GM23338 (cell line): ENCODE measurements around the gene PRM1. TPM values are rescaled to one million over a fixed set of nuclear protein-coding genes. Genes with fewer than 3 reads are reported as not detected.

Source experiments
- ATAC-seq: fragments of 200-7000 bp; cut with Tn5 transposase; 3 replicates; pipeline ENCODE4 v1.9.1; 2020
- DNase-seq: peaks from one replicate; pipeline ENCODE4 v3.0.0-alpha.2; 2015; ENCODE audit warnings: low spot score
- H2AFZ ChIP-seq: fragments of 200-600 bp; sonication (generic); 2 replicates; pipeline ENCODE4 v1.8.0; 2016; ENCODE audit warnings: antibody characterized with exemption, mild to moderate bottlenecking, moderate library complexity
- H3F3A ChIP-seq: fragments of 200-600 bp; sonication (generic); replicated peaks from 2 replicates; pipeline ENCODE4 v1.8.0; 2017; ENCODE audit warnings: antibody characterized with exemption, mixed run types, low read depth
- H3K27ac ChIP-seq: fragments of 200-600 bp; sonication (generic); 2 replicates; pipeline ENCODE4 v1.6.1; 2016; ENCODE audit warnings: low read depth
- H3K27me3 ChIP-seq: fragments of 200-600 bp; sonication (generic); 2 replicates; pipeline ENCODE4 v1.8.0; 2016; ENCODE audit warnings: mild to moderate bottlenecking, mixed run types, moderate library complexity; ENCODE audit not compliant: insufficient read depth
- H3K36me3 ChIP-seq: fragments of 200-600 bp; sonication (generic); 2 replicates; pipeline ENCODE4 v1.8.0; 2016; ENCODE audit warnings: mild to moderate bottlenecking; ENCODE audit not compliant: insufficient read depth
- H3K4me1 ChIP-seq: fragments of 200-600 bp; sonication (generic); 2 replicates; pipeline ENCODE4 v1.8.0; 2016; ENCODE audit warnings: mild to moderate bottlenecking, moderate library complexity; ENCODE audit not compliant: insufficient read depth
- H3K4me2 ChIP-seq: fragments of 200-600 bp; sonication (generic); 2 replicates; pipeline ENCODE4 v1.7.1; 2017; ENCODE audit warnings: mixed run types
- H3K4me3 ChIP-seq: fragments of 200-600 bp; sonication (generic); 2 replicates; pipeline ENCODE4 v1.6.1; 2016; ENCODE audit warnings: mixed run types
- H3K79me2 ChIP-seq: fragments of 200-600 bp; sonication (generic); replicated peaks from 2 replicates; pipeline ENCODE4 v1.8.0; 2017; ENCODE audit warnings: mild to moderate bottlenecking; ENCODE audit not compliant: insufficient read depth
- H3K9me2 ChIP-seq: fragments of 200-600 bp; sonication (generic); 2 replicates; pipeline ENCODE4 v1.8.0; 2017; ENCODE audit not compliant: insufficient read depth
- H4K20me1 ChIP-seq: fragments of 200-600 bp; sonication (generic); replicated peaks from 2 replicates; pipeline ENCODE4 v1.8.0; 2017; ENCODE audit warnings: mild to moderate bottlenecking; ENCODE audit not compliant: insufficient read depth
- H3K27ac Mint-ChIP-seq: 2 replicates; pipeline ENCODE4 v1.8.0; 2020; ENCODE audit warnings: inconsistent platforms, mild to moderate bottlenecking, moderate library complexity, mixed read lengths
- H3K27me3 Mint-ChIP-seq: 3 replicates; pipeline ENCODE4 v1.8.0; 2022; ENCODE audit warnings: low read depth, mild to moderate bottlenecking, moderate library complexity, mixed read lengths, inconsistent platforms; ENCODE audit not compliant: insufficient read depth, poor library complexity
- H3K36me3 Mint-ChIP-seq: 3 replicates; pipeline ENCODE4 v1.8.0; 2021; ENCODE audit warnings: low read depth, mild to moderate bottlenecking, inconsistent platforms, moderate library complexity, mixed read lengths
- H3K4me1 Mint-ChIP-seq: 3 replicates; pipeline ENCODE4 v1.8.0; 2020; ENCODE audit warnings: mild to moderate bottlenecking, inconsistent platforms, mixed read lengths
- H3K4me3 Mint-ChIP-seq: 3 replicates; pipeline ENCODE4 v1.8.0; 2021; ENCODE audit warnings: moderate library complexity, mild to moderate bottlenecking, inconsistent platforms, mixed read lengths
- H3K9me3 Mint-ChIP-seq: 3 replicates; pipeline ENCODE4 v1.8.0; 2020; ENCODE audit warnings: moderate library complexity, mild to moderate bottlenecking, inconsistent platforms, mixed read lengths
- CREB1 ChIP-seq: fragments of 250-450 bp; sonication (Bioruptor Pico); IDR thresholded peaks from 2 replicates; pipeline ENCODE4 v1.5.0; 2020; ENCODE audit warnings: low read depth, mild to moderate bottlenecking, moderate library complexity
- JUNB ChIP-seq: IDR thresholded peaks from one replicate; pipeline ENCODE4 v1.6.1; 2016; ENCODE audit warnings: antibody characterized with exemption; ENCODE audit not compliant: unreplicated experiment
- long read RNA-seq: library from polyadenylated mRNA; unstranded; transcript quantifications from one replicate; pipeline ENCODE4 v2.0.0, GENCODE V29; 2020; ENCODE audit not compliant: unreplicated experiment
- polyA plus RNA-seq: library from polyadenylated mRNA; unstranded; fragments of >200 nt; fragmentation: Nextera tagmentation; extraction: Ambion mirVana; gene quantifications from 2 replicates; pipeline ENCODE4 v1.2.1, GENCODE V29; 2016
- total RNA-seq: library from RNA; depleted of rRNA; stranded (reverse); fragments of >200 nt; shearing (Covaris generic); gene quantifications from 2 replicates; pipeline ENCODE4 v1.2.3, GENCODE V29; 2014; rRNA removed
- TF ChIP-seq, protein P1 (sequence below): IDR thresholded peaks from one replicate; pipeline ENCODE4 v1.6.1; 2018; ENCODE audit warnings: antibody characterized with exemption; ENCODE audit not compliant: unreplicated experiment

The PRM1 gene, protein sequence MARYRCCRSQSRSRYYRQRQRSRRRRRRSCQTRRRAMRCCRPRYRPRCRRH
- total RNA-seq, result not detected in 2 replicates
- polyA plus RNA-seq, result 1.2 and 2.1 TPM in 2 replicates
- long read RNA-seq, result 0 reads

DNA sequence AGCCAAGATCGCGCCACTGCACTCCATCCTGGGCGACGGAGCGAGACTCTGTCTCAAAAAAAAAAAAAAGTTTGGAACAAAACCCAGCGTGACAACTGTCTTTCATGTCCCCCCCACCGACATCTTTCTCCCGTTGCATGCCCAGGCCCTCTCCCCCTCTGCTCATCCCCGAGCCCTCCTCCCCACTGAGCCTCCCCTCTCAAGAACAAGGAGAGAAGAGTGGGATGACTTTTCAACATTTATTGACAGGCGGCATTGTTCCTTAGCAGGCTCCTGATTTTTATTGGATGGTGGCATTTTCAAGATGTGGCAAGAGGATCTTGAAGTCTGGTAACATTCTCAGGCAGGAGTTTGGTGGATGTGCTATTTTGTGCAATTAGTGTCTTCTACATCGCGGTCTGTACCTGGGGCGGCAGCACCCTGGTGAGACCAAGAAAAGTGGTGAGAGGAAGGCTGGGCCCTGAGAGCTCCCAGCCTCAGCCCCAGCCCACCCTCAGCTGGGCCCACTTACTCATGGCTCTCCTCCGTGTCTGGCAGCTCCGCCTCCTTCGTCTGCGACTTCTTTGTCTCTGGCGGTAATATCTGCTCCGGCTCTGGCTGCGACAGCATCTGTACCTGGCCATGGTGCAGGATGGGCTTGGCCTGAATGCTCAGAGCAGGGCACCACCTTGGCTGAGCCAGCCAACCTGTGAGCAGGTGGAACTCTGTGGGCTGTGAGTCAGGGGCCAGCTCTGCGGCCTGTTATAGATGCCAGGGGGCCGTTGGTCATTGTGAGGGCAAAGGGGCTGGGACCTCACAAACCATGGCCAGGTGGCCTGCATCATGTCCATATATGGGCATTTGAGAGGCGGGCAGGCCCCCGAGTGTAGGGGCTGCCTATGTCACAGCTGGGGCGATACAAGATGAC is at the start of gene PRM1:
Gene PRM1, minus strand, starts transcription at position 715 of the 907 bp plus-strand sequence. Its CDS starts 92 bp downstream, at position 623.
- Histone ChIP-seq H3K4me3 (no peak within 1 kb of the TSS), H3K9me2 (no peaks in the 10 kb centered on the region), H3K27ac (peak within 1 kb of the TSS; percentile 59), H2AFZ (peak within 1 kb of the TSS; percentile 80), H3K4me1 (peaks cover 4% of the 10 kb centered on the region; the same call in 1 of the 2 replicates), H3F3A (0 out of 2 replicates have a peak, but pooled peaks cover 2% of the 10 kb centered on the region), H3K79me2 (no peaks in the 10 kb centered on the region), H4K20me1 (no peaks in the 10 kb centered on the region), H3K4me2 (no peak within 1 kb of the TSS), H3K27me3 (no peaks in the 10 kb centered on the region), H3K36me3 (no peaks in the 10 kb centered on the region)
- peaks cover 3% of the 10 kb centered on the region; the same call in 1 of the 3 replicates for H3K9me3 Mint-ChIP-seq
- TF ChIP-seq, protein P1, sequence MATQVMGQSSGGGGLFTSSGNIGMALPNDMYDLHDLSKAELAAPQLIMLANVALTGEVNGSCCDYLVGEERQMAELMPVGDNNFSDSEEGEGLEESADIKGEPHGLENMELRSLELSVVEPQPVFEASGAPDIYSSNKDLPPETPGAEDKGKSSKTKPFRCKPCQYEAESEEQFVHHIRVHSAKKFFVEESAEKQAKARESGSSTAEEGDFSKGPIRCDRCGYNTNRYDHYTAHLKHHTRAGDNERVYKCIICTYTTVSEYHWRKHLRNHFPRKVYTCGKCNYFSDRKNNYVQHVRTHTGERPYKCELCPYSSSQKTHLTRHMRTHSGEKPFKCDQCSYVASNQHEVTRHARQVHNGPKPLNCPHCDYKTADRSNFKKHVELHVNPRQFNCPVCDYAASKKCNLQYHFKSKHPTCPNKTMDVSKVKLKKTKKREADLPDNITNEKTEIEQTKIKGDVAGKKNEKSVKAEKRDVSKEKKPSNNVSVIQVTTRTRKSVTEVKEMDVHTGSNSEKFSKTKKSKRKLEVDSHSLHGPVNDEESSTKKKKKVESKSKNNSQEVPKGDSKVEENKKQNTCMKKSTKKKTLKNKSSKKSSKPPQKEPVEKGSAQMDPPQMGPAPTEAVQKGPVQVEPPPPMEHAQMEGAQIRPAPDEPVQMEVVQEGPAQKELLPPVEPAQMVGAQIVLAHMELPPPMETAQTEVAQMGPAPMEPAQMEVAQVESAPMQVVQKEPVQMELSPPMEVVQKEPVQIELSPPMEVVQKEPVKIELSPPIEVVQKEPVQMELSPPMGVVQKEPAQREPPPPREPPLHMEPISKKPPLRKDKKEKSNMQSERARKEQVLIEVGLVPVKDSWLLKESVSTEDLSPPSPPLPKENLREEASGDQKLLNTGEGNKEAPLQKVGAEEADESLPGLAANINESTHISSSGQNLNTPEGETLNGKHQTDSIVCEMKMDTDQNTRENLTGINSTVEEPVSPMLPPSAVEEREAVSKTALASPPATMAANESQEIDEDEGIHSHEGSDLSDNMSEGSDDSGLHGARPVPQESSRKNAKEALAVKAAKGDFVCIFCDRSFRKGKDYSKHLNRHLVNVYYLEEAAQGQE, result no peak
- TF ChIP-seq CREB1 (CRISPR knock-in tag), result no peak
- H3K27ac Mint-ChIP-seq, result peak within 1 kb of the TSS; percentile 82; the same call in 1 of the 2 replicates
- H3K36me3 Mint-ChIP-seq, result no peaks in the 10 kb centered on the region; the same call in 2 of the 3 replicates
- peaks cover 3% of the 10 kb centered on the region for H3K4me1 Mint-ChIP-seq
- H3K27me3 Mint-ChIP-seq, result peaks cover 13% of the 10 kb centered on the region
- H3K4me3 Mint-ChIP-seq, result no peak within 1 kb of the TSS
- DNase-seq (peak; percentile 31), ATAC-seq (peak; percentile 70)

DNA sequence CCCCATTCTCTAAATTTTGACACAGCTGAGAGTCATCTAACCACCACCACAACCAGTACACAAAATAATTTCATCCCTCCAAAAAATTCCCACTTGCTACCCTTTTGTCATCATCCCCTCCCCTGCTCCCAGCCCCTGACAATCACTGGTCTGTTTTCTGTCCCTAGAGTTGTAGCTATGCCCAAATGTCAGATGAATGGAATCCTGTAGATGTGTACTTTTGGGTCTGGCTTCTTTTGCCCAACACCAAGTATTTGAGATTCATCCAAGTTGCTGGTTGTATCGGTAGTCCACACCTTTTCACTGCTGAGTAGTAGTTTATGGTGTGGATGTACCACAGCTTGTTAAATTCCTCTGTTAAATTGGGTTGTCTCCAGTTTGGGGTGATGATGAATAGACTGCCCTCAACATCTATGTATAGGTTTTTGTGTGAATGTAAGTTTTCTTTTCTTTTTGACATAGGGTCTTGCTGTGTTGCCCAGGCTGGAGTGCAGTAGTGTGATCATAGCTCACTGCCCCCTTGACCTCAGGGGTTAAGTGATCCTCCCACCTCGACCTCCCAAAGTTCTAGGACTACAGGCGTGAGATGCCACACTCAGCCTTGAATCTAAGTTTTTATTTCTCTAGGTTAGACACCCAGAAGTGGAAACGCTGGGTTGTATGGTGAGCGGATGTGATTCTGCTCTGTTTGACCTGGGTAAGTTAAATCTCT is 49.6 kb upstream of the PRM1 start:
- H3K4me3 Mint-ChIP-seq, result no peak overlapping the region; the same call in 2 of the 3 replicates
- no peak for TF ChIP-seq JUNB
- Histone ChIP-seq H3K4me1 (peaks cover 18% of the 10 kb centered on the region), H2AFZ (no peak overlapping the region), H3K36me3 (no peaks in the 10 kb centered on the region), H4K20me1 (no peaks in the 10 kb centered on the region), H3K9me2 (no peaks in the 10 kb centered on the region), H3K27me3 (no peaks in the 10 kb centered on the region), H3K27ac (no peak overlapping the region), H3K4me3 (no peak overlapping the region), H3K4me2 (no peak overlapping the region), H3F3A (peaks cover 8% of the 10 kb centered on the region; the same call in 1 of the 2 replicates), H3K79me2 (no peaks in the 10 kb centered on the region)
- peaks cover 14% of the 10 kb centered on the region for H3K9me3 Mint-ChIP-seq
- H3K36me3 Mint-ChIP-seq, result peaks cover 41% of the 10 kb centered on the region
- ATAC-seq (no peak), DNase-seq (no peak)
- peak overlapping the region; percentile 53; the same call in 1 of the 2 replicates for H3K27ac Mint-ChIP-seq
- H3K27me3 Mint-ChIP-seq, result peaks cover 17% of the 10 kb centered on the region
- H3K4me1 Mint-ChIP-seq, result peaks cover 42% of the 10 kb centered on the region
